ENCODE measurements around the gene PARVB.
A peak's percentile ranks its signal among the peaks of the same experiment; 100 is the strongest.
"Not testable (repeated sequence)": the region's sequence is repeated elsewhere in the genome, so short reads cannot be mapped to it uniquely, and the experiment has no call there.

PARVB gene

DNA sequence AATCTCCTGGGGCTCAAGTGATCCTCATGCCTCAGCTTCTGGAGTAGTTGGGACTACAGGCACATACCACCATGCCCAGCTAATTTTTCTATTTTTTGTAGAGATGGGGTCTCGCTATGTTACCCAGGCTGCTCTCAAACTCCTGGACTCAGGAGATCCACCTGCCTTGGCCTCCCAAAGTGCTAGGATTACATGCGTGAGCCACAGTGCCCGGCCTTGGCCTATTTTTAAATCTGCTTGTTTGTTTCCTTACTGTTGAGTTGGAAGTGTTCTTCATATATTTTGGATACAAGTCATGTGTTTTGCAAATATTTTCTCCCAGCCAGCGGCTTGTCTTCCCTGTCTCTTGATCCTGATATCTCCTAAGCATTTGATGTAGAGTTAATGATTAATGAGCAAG lies 5.0 kb downstream of the PARVB start:
- DNase-seq: no peak

DNA sequence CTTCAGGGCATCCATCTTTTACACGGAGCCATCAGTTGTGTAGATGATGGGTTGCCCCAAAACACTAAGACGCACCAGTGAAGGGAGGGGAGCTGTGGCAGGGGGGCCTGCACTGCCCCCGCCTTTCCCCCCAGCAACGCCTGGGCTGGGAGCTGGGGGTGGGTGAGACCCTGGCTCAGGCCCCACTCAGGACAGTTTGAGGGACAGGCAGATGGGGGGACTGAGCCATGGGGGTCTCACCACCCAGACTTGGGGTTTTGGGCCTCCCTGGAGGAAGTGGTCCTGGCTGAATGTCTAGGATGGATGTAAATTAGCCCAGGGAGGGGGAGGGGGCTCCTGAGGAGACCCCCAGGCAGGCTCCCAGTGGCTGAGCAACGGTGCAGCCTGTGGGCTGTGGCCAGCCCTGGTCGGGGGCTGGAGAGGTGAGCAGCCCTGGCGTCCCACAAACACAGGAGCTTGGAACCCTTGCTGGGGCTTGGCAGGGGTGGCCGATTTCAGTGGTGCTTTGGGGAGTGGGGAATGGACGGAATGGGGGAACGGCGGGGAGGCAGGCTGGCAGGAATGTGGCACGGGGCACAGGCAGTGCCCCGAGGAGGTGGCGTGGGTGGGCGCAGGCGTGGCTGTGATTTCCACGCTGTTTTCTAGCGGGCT lies 6.1 kb downstream of the PARVB start:
- no peak for DNase-seq

DNA sequence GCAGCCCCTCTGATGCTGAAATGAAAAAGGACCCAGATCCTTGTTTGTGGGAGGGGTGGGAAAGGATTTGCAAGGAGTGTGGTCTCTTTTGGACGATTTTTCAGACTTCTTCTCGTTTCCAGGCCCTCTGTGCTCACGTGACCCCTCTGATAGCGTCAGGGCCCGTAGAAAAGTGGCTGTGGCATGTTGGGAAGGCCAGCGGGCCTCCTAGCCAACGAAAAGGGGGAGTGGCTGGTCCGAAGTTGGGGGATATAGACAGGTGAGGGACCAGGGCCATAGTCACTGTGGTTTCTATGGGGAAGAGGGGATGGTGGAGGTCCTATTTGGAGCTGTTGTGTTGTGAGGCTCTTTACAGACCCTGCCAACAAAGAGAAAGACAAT lies 6.6 kb downstream of the PARVB start:
- DNase-seq: no peak

DNA sequence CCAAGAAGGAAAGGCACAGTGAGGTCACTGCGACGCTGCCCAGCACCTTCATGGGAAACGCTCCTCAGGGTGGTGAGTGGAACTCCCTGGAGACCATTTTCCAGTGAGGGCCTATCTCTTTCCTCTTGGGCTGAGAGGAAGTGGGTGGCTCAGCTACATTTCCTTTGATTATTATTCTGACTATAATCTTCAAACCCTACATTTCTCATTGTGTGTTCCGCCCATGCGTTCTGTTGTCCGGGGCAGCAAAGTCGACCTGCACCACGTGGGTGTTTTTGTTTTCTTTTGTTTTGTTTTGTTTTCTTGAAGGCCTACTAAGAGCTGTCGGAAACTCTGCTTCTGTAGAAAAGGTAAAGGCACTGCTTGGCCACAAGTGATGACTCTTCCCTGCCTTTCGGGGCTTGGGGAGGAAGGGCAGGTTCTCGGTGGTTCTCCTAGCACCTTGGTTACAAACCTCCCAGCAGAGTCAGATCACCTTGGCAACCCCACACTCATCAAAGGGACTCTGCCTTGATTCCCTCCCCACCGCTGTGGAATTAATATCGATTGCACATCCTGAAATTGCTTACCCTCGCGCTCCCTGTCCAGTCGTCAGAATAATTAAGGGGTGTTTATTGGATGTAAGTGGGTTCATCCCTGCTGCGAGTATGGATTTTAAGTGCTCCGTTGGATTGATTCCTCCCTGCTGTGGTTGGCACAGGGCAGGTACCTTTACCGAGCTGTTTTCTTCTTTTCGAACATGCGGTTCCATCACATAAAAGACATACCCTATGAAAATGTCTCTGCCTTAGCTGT lies 7.3 kb downstream of the PARVB start:
- DNase-seq: no peak

DNA sequence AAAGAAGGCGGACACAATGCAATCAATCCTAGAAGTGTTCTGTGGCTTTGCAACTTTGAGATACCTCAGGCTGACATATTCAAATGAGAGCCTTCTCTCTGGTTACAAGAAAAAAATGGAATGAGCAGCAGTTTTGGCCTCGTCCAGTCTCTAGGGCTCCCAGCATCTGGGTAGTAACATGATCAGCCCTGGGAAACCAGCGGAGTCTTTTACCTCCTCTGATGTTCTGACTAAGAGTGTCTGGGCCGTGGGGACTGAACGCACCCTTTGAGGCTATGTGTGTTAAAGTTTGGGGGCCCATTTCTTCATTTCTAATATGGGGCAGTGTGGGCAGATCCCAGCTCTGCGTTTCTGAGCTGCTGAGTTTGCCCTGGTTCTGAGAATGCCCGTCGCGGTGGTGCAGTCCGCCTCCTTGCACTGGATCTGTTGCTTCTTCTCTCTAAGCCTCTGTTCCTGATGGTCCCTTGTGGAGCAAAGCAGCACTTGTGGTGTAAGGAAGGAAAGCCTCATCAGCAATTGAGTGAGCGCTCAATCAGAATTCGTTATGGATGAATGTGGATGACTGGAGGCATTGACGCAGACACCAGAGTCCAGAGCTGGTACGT lies 8.1 kb downstream of the PARVB start:
- DNase-seq: no peak

DNA sequence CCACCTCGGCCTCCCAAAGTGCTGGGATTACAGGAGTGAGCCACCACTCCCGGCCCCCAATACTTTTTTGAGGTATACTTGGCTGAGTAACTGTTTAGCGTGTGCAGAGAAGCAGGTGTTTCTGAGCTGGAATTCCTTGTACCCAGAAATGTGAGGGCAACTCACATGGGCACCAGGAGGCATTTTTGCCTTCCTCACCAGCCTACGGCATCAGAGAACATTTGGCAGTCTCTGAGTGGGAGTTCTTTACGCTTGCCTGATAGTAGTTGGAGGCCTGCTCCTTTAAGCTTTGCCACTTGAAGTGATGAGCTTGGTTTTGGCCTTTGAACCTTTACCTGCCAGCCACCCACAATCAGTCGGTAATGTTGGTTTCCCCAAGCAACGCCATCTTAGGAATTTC lies 9.2 kb downstream of the PARVB start:
- DNase-seq: no peak

DNA sequence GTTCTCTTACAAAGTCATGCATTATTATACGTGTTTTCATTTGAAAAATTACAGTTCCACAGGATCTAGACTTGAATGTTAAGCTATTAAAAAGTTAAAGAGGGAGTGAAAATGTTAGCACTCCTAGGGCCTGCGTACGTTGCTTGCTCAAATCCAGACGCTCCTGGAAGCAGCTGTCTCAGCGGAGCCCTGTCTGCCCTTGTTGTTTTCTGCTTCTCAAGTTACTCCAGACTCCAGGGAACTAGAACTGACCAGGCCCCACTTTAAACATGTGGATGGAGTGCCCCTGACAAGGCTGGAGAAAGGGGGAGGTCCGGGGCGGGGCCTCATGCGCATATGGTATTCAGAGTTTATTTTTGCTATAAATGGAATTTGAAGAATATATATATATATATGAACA lies 9.6 kb downstream of the PARVB start:
- DNase-seq: no peak

DNA sequence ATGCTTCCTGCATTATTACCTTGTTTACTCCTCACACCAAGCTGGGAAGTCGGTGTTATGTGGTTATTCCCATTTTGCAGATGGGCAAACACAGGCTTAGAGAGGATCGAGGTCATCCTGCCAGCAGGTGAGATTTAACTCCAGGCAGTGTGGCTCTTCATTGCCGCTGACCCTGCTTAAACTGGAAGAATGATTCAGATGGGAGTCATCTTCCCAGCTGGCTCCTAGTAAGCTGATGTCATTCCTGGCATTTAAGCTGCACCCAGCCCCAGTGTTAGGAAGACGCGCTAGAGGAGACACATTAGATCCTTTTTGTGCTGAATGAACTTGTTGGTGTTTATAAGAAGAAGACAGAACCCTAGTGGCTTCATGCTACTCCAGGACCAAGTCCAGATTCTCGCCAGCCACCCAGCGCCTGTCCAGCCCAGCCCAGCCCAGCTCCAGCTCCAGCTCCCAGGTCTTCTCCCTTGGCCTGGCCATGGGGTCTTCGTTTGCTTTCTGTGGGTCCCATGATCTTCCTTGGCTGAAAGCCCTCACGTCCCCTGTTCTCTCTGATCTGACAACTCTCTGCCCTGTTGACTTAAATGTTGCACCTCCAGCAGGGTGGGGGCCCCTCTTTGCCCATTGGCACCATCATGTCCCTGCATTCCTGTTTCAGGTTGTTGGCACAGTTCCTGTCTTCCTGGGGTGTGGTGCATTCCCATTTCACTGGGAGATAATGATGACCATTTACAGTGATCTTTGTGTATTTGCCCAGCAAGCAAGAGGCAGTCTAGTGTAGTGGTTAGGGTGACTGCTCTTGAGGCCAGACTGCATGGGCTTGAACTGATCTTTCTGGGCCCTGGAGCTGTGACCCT lies 13.6 kb downstream of the PARVB start:
- DNase-seq: peak; percentile 62

DNA sequence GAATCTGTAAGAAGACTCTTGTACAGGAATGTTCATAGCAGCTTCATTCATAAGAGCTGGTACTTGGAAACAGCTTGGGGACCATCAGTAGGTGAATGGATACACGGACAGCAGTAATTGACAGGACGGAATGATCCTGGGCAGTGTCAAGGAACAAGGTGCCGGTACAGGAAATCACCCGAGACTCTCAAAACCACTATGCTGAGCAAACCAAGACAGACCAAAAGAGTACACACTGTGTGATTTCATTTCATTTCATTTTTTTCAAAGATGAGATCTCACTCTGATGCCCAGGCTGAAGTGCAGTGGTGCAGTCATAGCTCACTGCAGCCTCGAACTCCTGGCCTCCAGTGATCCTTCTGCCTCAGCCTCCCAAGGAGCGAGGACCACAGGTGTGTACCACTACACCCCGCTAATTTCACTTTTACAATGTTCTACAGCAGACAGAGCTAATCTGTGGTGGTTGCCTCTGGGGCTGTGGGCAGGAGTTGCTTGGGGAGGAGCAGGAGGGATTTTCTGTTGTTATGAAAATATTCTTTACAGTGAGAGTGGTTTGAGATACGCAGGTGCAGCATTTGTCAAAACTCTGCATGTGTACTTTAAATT lies 15.6 kb downstream of the PARVB start:
- no peak for DNase-seq

DNA sequence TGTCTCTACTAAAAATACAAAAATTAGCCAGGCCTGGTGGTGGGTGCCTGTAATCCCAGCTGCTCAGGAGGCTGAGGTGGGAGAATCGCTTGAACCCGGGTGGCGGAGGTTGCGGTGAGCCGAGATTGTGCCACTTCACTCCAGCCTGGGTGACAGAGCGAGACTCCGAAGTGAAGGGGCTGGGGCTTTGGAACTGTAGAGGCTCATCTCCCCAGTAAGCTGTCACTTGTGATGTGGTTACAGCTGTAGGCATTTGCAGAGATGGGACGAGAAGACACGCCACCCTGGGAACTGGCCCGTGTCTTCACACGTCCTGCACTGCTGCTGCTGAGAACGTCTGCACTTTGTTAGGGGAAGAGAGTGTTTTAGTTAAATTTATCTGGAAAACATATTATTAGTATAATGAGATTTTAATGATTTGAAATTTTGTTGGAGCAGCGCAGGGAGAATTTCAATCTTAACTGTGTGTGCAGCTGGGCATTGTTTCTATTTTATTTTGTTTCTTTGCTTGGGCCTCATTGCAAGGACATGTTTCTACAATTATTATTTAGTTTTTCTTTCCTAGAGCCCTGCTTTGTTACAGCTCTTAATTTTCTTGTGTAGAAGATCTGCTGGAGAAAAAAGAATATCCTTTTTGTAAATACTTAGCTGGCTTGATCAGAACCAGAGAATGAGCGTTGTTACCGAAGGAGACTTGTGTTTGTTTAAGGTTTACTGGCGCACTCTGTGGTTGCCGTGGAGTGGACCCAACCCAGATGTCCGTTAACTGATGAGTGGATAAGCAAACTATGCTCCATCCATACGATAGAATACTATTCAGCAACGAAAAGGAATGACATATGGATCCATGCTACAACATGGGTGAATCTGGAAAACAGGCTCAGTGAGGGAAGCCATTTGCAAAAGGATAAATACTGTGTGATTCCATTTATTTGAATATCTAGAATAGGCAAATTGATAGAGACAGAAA lies 18.4 kb downstream of the PARVB start:
- DNase-seq: no peak

DNA sequence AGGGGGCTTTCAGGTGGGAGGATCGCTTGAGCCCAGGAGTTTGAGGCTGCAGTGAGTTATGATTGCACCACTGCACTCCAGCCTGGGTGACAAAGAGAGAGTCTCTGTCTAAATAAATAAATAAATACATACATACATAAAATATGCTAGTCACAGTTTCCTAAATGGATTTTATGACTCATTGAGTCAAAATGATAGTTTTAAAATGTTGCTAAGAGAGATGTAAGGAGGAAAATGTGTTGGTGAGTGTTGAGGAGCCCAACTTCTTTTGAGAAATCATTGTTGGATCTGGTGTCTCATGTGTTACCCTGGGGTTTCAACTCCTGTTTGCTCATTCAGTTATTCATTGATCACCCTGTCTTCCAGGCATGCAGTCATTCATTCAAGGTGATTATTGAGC lies 21.0 kb downstream of the PARVB start:
- no peak for DNase-seq

DNA sequence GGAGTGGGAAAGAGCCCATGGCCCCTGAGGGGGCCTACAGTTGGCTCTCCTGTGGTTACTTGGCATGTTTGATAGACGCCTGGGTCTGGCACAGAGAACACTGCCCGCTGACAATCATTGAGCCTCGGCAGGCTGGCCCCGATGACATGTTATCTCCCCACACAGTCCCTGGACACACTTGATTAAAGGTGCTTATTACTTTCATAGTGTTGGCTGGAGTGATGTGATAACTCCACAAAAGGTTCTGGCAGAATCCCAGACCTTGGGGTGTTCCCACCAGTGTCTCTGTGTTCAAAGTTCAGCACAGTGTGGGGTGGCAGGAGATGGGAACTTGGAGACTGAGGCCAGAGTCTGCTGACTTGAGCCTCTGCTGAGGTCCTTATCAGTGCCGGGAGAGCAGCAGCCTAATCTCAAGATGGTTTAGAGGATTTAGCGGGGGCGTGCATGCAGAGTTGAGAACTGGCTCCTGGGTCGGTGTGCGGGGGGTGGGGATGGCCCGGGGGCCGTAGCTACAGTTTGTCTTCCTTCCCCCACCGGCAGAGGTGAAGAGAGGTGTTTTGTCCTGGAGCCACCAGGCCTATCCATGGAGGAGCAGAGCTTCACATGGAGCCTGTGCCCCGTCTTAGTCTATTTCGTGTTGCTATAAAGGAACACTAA lies 22.5 kb downstream of the PARVB start:
- DNase-seq: no peak

DNA sequence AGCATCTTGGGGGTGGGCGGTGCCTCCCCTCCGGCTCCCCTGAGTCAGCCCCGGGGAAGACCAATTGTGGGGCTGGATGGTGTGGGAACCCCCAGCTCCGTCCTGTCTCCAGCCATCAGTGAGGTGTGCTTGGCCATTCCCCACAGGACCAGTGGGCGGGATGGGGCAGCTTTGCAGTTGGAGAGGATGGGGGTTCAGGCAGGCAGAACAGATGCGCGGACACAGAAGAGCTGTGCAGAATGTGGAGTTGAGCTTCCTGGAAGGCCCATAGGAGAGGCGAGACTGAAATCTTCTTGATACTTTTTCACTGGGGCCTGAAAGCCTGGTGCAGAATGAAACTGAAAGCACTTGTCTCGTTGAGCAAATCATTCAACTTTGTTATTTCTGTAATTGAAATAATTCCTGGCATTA lies 23.8 kb downstream of the PARVB start:
- no peak for DNase-seq

DNA sequence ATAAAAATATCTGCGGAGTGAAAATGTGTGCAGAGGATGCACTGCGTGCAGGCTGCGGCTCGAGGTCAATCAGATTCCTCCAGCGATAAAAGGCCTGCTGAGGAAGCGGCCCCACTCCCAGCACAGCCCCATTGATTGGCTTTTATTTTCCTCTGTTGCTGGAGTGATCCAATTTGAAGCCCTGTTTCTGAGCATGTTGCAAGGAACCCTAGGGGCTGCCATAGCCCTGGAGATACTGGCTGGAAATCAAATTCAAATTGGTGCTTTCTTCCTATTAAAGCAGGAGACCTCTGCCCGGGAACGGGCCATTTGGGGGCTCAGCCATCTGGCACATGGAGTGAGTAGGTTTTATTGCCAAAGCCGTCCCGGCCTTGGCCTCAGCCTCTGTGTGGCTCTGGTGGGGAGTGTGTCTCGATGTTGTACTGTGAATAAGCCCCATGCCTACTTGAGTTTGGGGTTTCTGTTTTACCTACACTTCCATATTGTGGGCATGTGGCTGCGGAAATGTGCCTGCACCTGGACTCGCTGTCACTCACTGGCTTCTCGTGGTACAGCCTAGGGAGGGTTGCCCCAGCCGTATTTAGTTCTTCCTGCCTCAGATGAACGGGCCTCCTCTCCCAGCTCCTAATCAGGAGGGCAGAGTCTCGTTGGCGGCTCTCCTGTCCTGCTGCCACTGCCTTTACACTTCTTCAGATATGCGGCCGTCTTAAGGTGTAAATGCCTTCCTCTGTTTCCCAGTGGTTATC lies 25.6 kb downstream of the PARVB start:
- no peak for DNase-seq

DNA sequence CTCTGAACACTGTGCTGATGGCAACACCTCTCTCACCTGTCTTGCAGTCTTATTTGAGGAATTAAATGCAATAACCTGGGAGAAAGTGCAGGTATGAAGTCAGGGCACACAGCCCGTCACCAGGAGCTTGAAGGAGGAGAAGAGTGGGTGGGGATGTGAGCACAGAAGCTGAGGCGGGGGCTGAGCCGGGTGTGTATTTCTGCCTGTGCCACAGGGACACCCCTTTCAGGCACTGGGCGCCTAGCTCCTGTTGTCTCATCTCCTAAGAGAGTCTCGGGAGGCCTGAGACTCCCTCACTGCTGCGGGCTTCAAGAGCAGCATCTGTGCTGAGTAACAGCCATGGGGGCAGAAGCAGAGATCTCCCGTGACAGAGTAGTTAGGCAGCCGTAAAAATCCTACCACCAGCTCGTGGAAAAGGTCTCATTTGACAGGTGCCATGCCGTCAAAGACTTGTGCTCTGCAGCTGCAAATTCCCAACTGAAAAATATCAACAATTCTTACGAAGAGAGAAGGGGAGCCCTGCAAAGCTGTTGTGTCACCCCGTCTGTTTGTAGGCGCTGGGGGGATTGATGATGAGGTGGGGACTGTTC lies 26.8 kb downstream of the PARVB start:
- no peak for DNase-seq

DNA sequence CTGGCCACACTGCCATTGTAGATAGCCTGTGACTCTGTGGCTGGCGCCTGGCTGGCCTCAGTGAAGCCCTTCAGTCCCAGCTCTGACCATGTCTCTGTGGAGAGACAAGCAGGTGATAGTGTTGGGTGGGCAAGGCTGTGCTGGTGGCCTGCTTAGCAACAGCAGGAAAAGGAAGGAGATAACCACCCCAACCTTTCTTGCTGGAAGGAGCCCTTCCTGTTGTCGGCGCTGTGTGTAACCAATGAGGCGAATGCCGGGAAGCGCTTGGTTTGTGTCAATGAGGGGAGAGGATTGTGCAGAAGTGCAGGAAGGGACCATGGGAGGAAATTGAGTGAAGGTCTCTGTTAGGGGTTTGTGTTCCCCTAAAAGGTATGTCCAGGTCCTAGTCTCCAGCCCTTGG lies 27.3 kb downstream of the PARVB start:
- DNase-seq: no peak

DNA sequence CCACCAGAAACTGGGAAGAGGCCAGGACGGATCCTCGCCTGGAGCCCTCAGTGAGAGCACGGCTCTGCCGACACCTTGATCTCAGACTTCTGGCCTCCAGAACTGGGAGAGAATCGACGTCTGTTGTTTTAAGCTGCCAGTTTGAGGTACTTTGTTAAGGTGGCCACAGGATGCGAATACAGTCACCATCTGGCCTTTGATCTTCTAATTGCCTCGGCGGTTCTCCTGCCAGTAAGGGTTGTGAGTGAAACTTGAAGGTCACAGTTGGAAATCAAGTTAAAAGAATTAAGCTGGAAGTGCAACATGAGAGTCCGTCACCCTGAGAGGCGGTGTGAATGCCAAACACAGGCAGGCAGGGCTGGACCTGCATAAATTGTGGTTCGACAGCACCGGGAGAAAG lies 27.9 kb downstream of the PARVB start:
- DNase-seq: no peak

DNA sequence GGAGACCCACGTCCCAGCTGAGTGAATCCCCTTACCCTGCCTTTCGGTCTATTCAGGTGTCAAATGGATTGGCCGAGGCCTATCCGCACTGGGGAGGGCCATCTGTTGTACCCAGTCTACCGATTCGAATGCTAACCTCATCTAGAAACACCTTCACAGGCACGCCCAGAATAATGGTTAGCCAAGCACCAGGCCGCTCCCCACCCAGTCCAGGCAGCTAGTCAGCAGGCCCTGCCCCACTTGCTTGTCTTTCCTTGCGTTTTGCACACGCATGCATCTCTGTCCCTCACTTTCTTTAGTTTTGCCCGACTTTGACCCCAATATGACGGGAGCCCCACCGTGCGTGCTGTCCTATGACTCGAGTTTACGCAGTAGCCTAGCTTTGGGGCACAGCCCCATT lies 31.7 kb downstream of the PARVB start:
- DNase-seq: no peak

DNA sequence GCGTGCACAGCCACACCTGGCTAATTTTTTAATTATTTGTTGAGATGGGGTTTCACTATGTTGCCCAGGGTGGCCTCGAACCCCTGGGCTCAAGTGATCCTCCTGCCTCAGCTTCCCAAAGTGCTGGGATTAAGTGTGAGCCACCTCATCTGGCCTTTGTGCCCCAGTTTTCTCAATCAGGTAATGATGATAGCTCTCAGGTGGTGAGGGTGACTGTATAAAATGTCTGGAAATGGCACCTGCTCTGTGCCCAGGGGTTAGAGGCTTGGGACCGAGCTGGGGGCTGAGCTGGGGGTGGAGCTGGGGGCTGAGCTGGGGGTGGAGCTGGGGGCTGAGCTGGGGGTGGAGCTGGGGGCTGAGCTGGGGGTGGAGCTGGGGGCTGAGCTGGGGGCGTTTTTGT lies 32.5 kb downstream of the PARVB start:
- not testable (repeated sequence) for DNase-seq

DNA sequence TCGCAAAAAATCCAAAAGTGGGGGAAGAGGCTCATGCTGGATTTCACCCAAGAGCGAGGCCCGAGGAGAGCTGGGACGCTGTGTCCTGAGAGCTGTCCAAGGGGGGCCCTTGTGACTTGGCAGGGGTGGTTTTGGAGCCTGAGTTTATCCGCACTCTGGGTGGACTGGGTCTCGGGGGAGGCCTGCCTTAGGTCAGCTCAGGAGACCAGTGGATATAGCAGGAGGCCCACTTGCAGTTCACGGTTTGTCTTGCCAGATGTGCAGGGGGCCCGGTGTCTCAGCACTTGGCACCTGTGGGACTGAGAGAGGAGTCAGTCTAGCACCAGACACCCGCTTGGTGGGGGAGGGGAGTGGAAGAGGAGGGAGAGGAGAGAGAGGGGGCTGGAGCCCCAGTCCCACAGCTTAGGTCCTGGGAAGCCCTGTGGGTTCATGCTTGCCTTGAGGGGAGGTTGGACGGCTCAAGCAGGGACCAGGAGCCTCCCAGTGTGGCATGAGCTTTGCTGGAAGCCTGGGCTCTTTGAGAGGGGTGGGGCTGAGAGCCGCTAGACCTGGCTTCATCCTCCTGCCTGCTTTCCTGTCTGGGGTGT lies 33.4 kb downstream of the PARVB start:
- DNase-seq: no peak

Measured in T1000 (cell line).